22Rv1 (cell line): Measurements from ENCODE around the gene SCAND1.

ENCODE experiments used
- CTCF ChIP-seq: fragments of 450-650 bp; IDR thresholded peaks from 2 replicates; pipeline ENCODE4 v1.5.1; 2017; ENCODE audit warnings: mild to moderate bottlenecking
- ZFX ChIP-seq: fragments of 450-650 bp; IDR thresholded peaks from 2 replicates; pipeline ENCODE4 v1.6.1; 2017; ENCODE audit warnings: antibody characterized with exemption, borderline replicate concordance

- TF ChIP-seq CTCF: no peak
- TF ChIP-seq ZFX: no peak
Observed at GRCh38 chr20:35981969-35982368, 27.7 kb upstream of the SCAND1 start.
